H1 (cell line): ENCODE measurements around the gene ZSCAN5A. TPM values are rescaled to one million over a fixed set of nuclear protein-coding genes. Genes with fewer than 3 reads are reported as not detected.
A peak's percentile ranks its signal among the peaks of the same experiment; 100 is the strongest.

Experiments used
- CTCF ChIA-PET: fragments of 300-600 bp; sonication (Branson Sonifier 250); formaldehyde crosslinking; loops from one replicate; lab custom pipeline; 2021; ENCODE audit not compliant: partially characterized antibody; lab: Charles Lee
- POLR2A ChIA-PET: fragments of 300-600 bp; sonication (Branson Sonifier 250); formaldehyde crosslinking; loops from one replicate; lab custom pipeline; 2021; ENCODE audit warnings: inconsistent platforms; ENCODE audit not compliant: partially characterized antibody; lab: Charles Lee
- DNase-seq, 2 experiments: peaks; one replicate each; pipeline versions ENCODE4 v3.0.0 to v3.0.0-alpha.2; 2010 to 2022; ENCODE audit warnings: low spot score in 2 of 2, low read depth in 1 of 2, mixed read lengths in 1 of 2
- FAIRE-seq: peaks from 2 replicates; lab custom pipeline; 2011; peaks lifted over from hg19 to GRCh38; lab: Jason Lieb, UNC
- H2AFZ ChIP-seq: 2 replicates; pipeline ENCODE4 v1.8.1; 2012; ENCODE audit warnings: low read length, inconsistent platforms
- H2AK5ac ChIP-seq: 2 replicates; pipeline ENCODE4 v1.6.1; 2013; ENCODE audit warnings: low read depth, low read length
- H2BK120ac ChIP-seq: replicated peaks from 2 replicates; pipeline ENCODE3; 2013; ENCODE audit warnings: low read depth, low read length, inconsistent platforms
- H2BK12ac ChIP-seq: 2 replicates; pipeline ENCODE4 v1.6.1; 2013; ENCODE audit warnings: low read depth, low read length
- H2BK15ac ChIP-seq: 2 replicates; pipeline ENCODE4 v1.6.1; 2013; ENCODE audit warnings: low read length
- H2BK20ac ChIP-seq: 2 replicates; pipeline ENCODE4 v1.6.1; 2013; ENCODE audit warnings: low read length
- H2BK5ac ChIP-seq: 2 replicates; pipeline ENCODE4 v1.6.1; 2013; ENCODE audit warnings: low read depth, low read length
- H3K14ac ChIP-seq: 2 replicates; pipeline ENCODE4 v1.6.1; 2013; ENCODE audit warnings: inconsistent platforms; ENCODE audit not compliant: insufficient read length
- H3K18ac ChIP-seq: 2 replicates; pipeline ENCODE4 v1.6.1; 2013; ENCODE audit warnings: low read length; ENCODE audit errors: extremely low read depth
- H3K23ac ChIP-seq: 2 replicates; pipeline ENCODE4 v1.6.1; 2013; ENCODE audit warnings: inconsistent platforms; ENCODE audit not compliant: insufficient read length
- H3K23me2 ChIP-seq: 2 replicates; pipeline ENCODE4 v1.6.1; 2013; ENCODE audit warnings: low read depth, low read length
- H3K27ac ChIP-seq: 2 replicates; pipeline ENCODE4 v1.6.1; 2011; ENCODE audit warnings: low read depth, low read length, inconsistent platforms
- H3K27me3 ChIP-seq, 4 experiments: replicated peaks in 1 of 4; 1 replicate in 1 of 4; 2 replicates in 3 of 4; pipeline versions ENCODE4 v1.6.1 to v1.8.1; 2011 to 2013; ENCODE audit warnings: low read length in 3 of 4, mild to moderate bottlenecking in 3 of 4, inconsistent platforms in 2 of 4, mixed read lengths in 2 of 4, moderate library complexity in 1 of 4; ENCODE audit not compliant: control insufficient read depth in 3 of 4, insufficient read depth in 3 of 4; ENCODE audit errors: extremely low read depth in 1 of 4
- H3K36me3 ChIP-seq, 4 experiments: 2 replicates each; pipeline versions ENCODE4 v1.6.1 to v1.8.1; 2011 to 2013; ENCODE audit warnings: mild to moderate bottlenecking in 4 of 4, low read length in 3 of 4, moderate library complexity in 2 of 4, control low read depth in 1 of 4, inconsistent platforms in 1 of 4; ENCODE audit not compliant: insufficient read depth in 4 of 4, control insufficient read depth in 2 of 4
- H3K4ac ChIP-seq: replicated peaks from 2 replicates; pipeline ENCODE3; 2013; ENCODE audit warnings: low read length, low read depth, mixed read lengths, inconsistent platforms; ENCODE audit not compliant: insufficient read length
- H3K4me1 ChIP-seq, 4 experiments: replicated peaks in 1 of 4; 1 replicate in 1 of 4; 2 replicates in 3 of 4; pipeline versions ENCODE4 v1.6.1 to v1.8.1; 2011 to 2013; ENCODE audit warnings: low read length in 3 of 4, inconsistent platforms in 2 of 4, mixed read lengths in 1 of 4; ENCODE audit not compliant: insufficient read depth in 4 of 4, control insufficient read depth in 3 of 4
- H3K4me2 ChIP-seq, 2 experiments: 2 replicates each; pipeline versions ENCODE4 v1.6.1 to v1.8.1; 2011 to 2013; ENCODE audit warnings: low read depth in 2 of 2, low read length in 2 of 2, control low read depth in 1 of 2, inconsistent platforms in 1 of 2, mild to moderate bottlenecking in 1 of 2; ENCODE audit not compliant: insufficient read depth in 1 of 2
- H3K4me3 ChIP-seq, 4 experiments: fragments of 200-600, 300-600 bp in 1 of 4; sonication (generic), shearing (Covaris generic), sonication (Bioruptor Twin) in 1 of 4; 2 replicates each; pipeline versions ENCODE4 v1.5.1 to v1.8.1; 2011 to 2016; ENCODE audit warnings: low read length in 4 of 4, low read depth in 3 of 4, control low read depth in 2 of 4, inconsistent platforms in 2 of 4, mild to moderate bottlenecking in 2 of 4, mixed read lengths in 1 of 4, moderate library complexity in 1 of 4; ENCODE audit not compliant: insufficient read depth in 2 of 4; ENCODE audit errors: extremely low read depth in 1 of 4
- H3K56ac ChIP-seq: replicated peaks from 2 replicates; pipeline ENCODE3; 2013; ENCODE audit warnings: low read depth, mild to moderate bottlenecking, mixed read lengths, low read length, inconsistent platforms; ENCODE audit not compliant: insufficient read length
- H3K79me1 ChIP-seq: 2 replicates; pipeline ENCODE4 v1.6.1; 2013; ENCODE audit warnings: low read depth, low read length, control low read depth
- H3K79me2 ChIP-seq, 2 experiments: 2 replicates each; pipeline versions ENCODE4 v1.6.1 to v1.8.1; 2012 to 2013; ENCODE audit warnings: low read length in 2 of 2, mild to moderate bottlenecking in 2 of 2, inconsistent platforms in 1 of 2; ENCODE audit not compliant: insufficient read depth in 2 of 2, control insufficient read depth in 1 of 2
- H3K9ac ChIP-seq, 4 experiments: replicated peaks in 1 of 4; 1 replicate in 1 of 4; 2 replicates in 3 of 4; pipeline versions ENCODE4 v1.6.1 to v1.8.1; 2011 to 2013; ENCODE audit warnings: low read depth in 3 of 4, low read length in 3 of 4, control low read depth in 2 of 4, mild to moderate bottlenecking in 2 of 4, moderate library complexity in 2 of 4, inconsistent platforms in 1 of 4; ENCODE audit errors: extremely low read depth in 1 of 4
- H3K9me3 ChIP-seq, 2 experiments: 2 replicates each; pipeline versions ENCODE4 v1.6.1 to v1.8.1; 2012 to 2013; ENCODE audit warnings: mild to moderate bottlenecking in 2 of 2, moderate library complexity in 2 of 2, control low read depth in 1 of 2, inconsistent platforms in 1 of 2, low read depth in 1 of 2, low read length in 1 of 2, mixed read lengths in 1 of 2; ENCODE audit not compliant: insufficient read depth in 2 of 2
- H4K20me1 ChIP-seq, 2 experiments: replicated peaks in 1 of 2; 2 replicates each; pipeline versions ENCODE3 to v1.8.1; 2011 to 2013; ENCODE audit warnings: inconsistent platforms in 2 of 2, low read length in 2 of 2, mild to moderate bottlenecking in 1 of 2; ENCODE audit not compliant: insufficient read depth in 2 of 2, control insufficient read depth in 1 of 2
- H4K5ac ChIP-seq: 2 replicates; pipeline ENCODE4 v1.6.1; 2013; ENCODE audit warnings: low read length, low read depth, mixed read lengths, inconsistent platforms; ENCODE audit not compliant: insufficient read length
- H4K8ac ChIP-seq: 2 replicates; pipeline ENCODE4 v1.8.0; 2013; ENCODE audit warnings: mild to moderate bottlenecking, moderate library complexity, low read length, inconsistent platforms; ENCODE audit not compliant: insufficient read depth; ENCODE audit errors: extremely low read depth
- H4K91ac ChIP-seq: replicated peaks from 2 replicates; pipeline ENCODE3; 2013; ENCODE audit warnings: low read length, mixed read lengths, inconsistent platforms; ENCODE audit not compliant: insufficient read length
- ATF2 ChIP-seq: IDR thresholded peaks from 2 replicates; pipeline ENCODE4 v1.6.1; 2012; ENCODE audit warnings: low read length, inconsistent platforms
- CTBP2 ChIP-seq: IDR thresholded peaks from 2 replicates; pipeline ENCODE4 v1.7.0; 2011; ENCODE audit warnings: borderline replicate concordance, mild to moderate bottlenecking, moderate library complexity, mixed read lengths, low read length; ENCODE audit not compliant: insufficient read depth, insufficient read length
- HDAC2 ChIP-seq, 2 experiments: fragments of 300-600 bp in 1 of 2; sonication (generic) in 1 of 2; IDR thresholded peaks; 2 replicates each; pipeline ENCODE4 v1.6.1; 2011 to 2012; ENCODE audit warnings: low read depth in 2 of 2, low read length in 2 of 2, mild to moderate bottlenecking in 2 of 2, moderate library complexity in 2 of 2, borderline replicate concordance in 1 of 2, inconsistent platforms in 1 of 2
- KDM4A ChIP-seq: IDR thresholded peaks from one replicate; pipeline ENCODE4 v1.7.1; 2012; ENCODE audit warnings: low read depth, mild to moderate bottlenecking, moderate library complexity, low read length, inconsistent platforms; ENCODE audit not compliant: severe bottlenecking
- NRF1 ChIP-seq: IDR thresholded peaks from 2 replicates; pipeline ENCODE4 v1.6.1; 2011; ENCODE audit warnings: mild to moderate bottlenecking, low read depth, low read length, improper control_type of control experiment
- POLR2A ChIP-seq, 2 experiments: IDR thresholded peaks; 1 replicate in 1 of 2; 2 replicates in 1 of 2; pipeline ENCODE4 v1.6.1; 2011; ENCODE audit warnings: low read depth in 2 of 2, low read length in 2 of 2, mild to moderate bottlenecking in 2 of 2; ENCODE audit errors: control extremely low read depth in 1 of 2
- POU5F1 ChIP-seq: IDR thresholded peaks from 2 replicates; pipeline ENCODE4 v1.6.1; 2011; ENCODE audit warnings: low read depth, mild to moderate bottlenecking, low read length, moderate library complexity
- RFX5 ChIP-seq: IDR thresholded peaks from 2 replicates; pipeline ENCODE4 v1.6.1; 2011; ENCODE audit warnings: low read depth, low read length, improper control_type of control experiment, borderline replicate concordance
- SP2 ChIP-seq: IDR thresholded peaks from 2 replicates; pipeline ENCODE4 v1.6.1; 2012; ENCODE audit warnings: mild to moderate bottlenecking, low read length, inconsistent platforms
- TEAD4 ChIP-seq: IDR thresholded peaks from 2 replicates; pipeline ENCODE4 v1.6.1; 2012; ENCODE audit warnings: low read depth, low read length, inconsistent platforms, mixed read lengths
- WGBS, 2 experiments: shearing (Covaris generic) in 1 of 2; methylation state at CpG; one replicate each; pipeline versions ENCODE4 v1.1.6 to v1.1.7; 2013 to 2015; ENCODE audit warnings: low lambda C conversion rate in 2 of 2, mixed read lengths in 2 of 2, inconsistent platforms in 1 of 2, low coverage in 1 of 2, missing lambda C conversion rate in 1 of 2; ENCODE audit not compliant: insufficient replicate concordance in 2 of 2, insufficient coverage in 1 of 2, insufficient read length in 1 of 2; ENCODE audit errors: extremely low coverage in 1 of 2, missing lambda C conversion rate in 1 of 2; 5-methylcytosine and 5-hydroxymethylcytosine counted together
- polyA plus RNA-seq, 7 experiments: library from polyadenylated mRNA; depleted of rRNA in 3 of 7; stranded (reverse) in 5 of 7; unstranded in 2 of 7; fragments of >200 nt in 5 of 7; fragments of 200-250 nt in 2 of 7; gene quantifications; 1 replicate in 5 of 7; 2 replicates in 1 of 7; 4 replicates in 1 of 7; pipeline versions ENCODE4 v1.2.1 to v1.2.3, GENCODE V29; 2011 to 2013; ENCODE audit warnings: missing spikeins in 2 of 7, mixed read lengths in 2 of 7
- total RNA-seq: library from RNA; stranded (reverse); fragmentation: NEBNext Ultra II Directional; extraction: Animal tissue kit (Norgen Biotek cat#: 25700); gene quantifications from 2 replicates; pipeline ENCODE4 v1.2.1, GENCODE V29; 2021

The ZSCAN5A gene
- total and polyA plus RNA-seq, 2 of the 8 experiments (the other 6 are each of a cell fraction or from before 2014, with no cell fraction given) = 8.6 to 11.0 TPM

GRCh38 chr19:56295531-56296455, 18.8 kb downstream of the ZSCAN5A start:
- Histone ChIP-seq H3K4me2 (no peak overlapping the region), H2AK5ac (no peak overlapping the region), H3K4me1 (no peaks in the 10 kb centered on the region; a peak in 1 of 7 replicates), H3K36me3 (no peaks in the 10 kb centered on the region), H2AFZ (no peak overlapping the region), H3K4ac (no peak overlapping the region), H3K4me3 (no peak overlapping the region), H3K18ac (no peak overlapping the region), H3K79me1 (no peaks in the 10 kb centered on the region), H2BK5ac (no peak overlapping the region), H4K91ac (no peak overlapping the region), H3K23me2 (no peaks in the 10 kb centered on the region), H2BK12ac (no peak overlapping the region), H3K23ac (no peak overlapping the region), H3K79me2 (no peaks in the 10 kb centered on the region), H3K27ac (no peak overlapping the region), H4K8ac (peak overlapping the region; percentile 37), H3K14ac (no peak overlapping the region), H2BK15ac (no peak overlapping the region), H3K9me3 (no peaks in the 10 kb centered on the region), H3K9ac (peak overlapping the region in 1 of 4 experiments; percentile 22; a peak in 2 of 7 replicates), H3K56ac (no peak overlapping the region), H4K5ac (no peak overlapping the region), H4K20me1 (peaks cover 0 to 2% of the 10 kb centered on the region in 2 experiments), H2BK20ac (no peak overlapping the region), H3K27me3 (no peaks in the 10 kb centered on the region), H2BK120ac (no peak overlapping the region)
- ChIA-PET POLR2A (no interaction called here), CTCF (interaction anchor here (0.8 to 1.5 kb wide), 4 partner anchors 8 to 44 kb away, joined by 3 to 9 read pairs (median 4); no protein-coding TSS in a partner anchor)
- FAIRE-seq = no peak
- no peak for DNase-seq
- WGBS, 2 experiments = 89% methylated on average over 22 of the region's 22 CpGs; no CpG with 5 or more reads in 1 of the 2 experiments
- TF ChIP-seq HDAC2 (IDR thresholded peaks at IDR 0.05; ENCODE audit: borderline replicate concordance in 1 of 2, low read depth in 2 of 2, low read length in 2 of 2) = no peak
- TF ChIP-seq POLR2A (IDR thresholded peaks at IDR 0.05; ENCODE audit: control extremely low read depth in 1 of 2, low read depth in 2 of 2, low read length in 2 of 2) = no peak
- no peak for TF ChIP-seq CTBP2
- no peak for TF ChIP-seq NRF1
- TF ChIP-seq TEAD4 = no peak
- TF ChIP-seq SP2 = no peak
- no peak for TF ChIP-seq RFX5
- TF ChIP-seq KDM4A = no peak
- no peak for TF ChIP-seq POU5F1
- TF ChIP-seq ATF2 = no peak
